ENCODE results near the gene CDH4. TPM values are rescaled to one million over a fixed set of nuclear protein-coding genes. Genes with fewer than 3 reads are reported as not detected.

Gene CDH4
- total RNA-seq, 1 donor from 2014 or later, result 0.23 TPM

- DNase-seq (ENCODE audit: low spot score), result no peak
- Mint-ChIP-seq H3K27me3 (ENCODE audit: unreplicated experiment) (no peaks in the 10 kb centered on the region), H3K4me1 (ENCODE audit: unreplicated experiment) (peaks cover 4% of the 10 kb centered on the region), H3K9me3 (ENCODE audit: unreplicated experiment) (no peaks in the 10 kb centered on the region), H3K4me3 (ENCODE audit: unreplicated experiment) (no peak overlapping the region), H3K36me3 (ENCODE audit: low read depth, unreplicated experiment) (no peaks in the 10 kb centered on the region), H3K27ac (ENCODE audit: unreplicated experiment) (no peak overlapping the region)
- TF ChIP-seq CTCF (IDR thresholded peaks at IDR 0.05; ENCODE audit: unreplicated experiment), result no peak
Measured at GRCh38 chr20:61442075-61442670, 190.1 kb downstream of the CDH4 start.

GRCh38 chr20:61442718-61443117 is 190.7 kb downstream of the CDH4 start:
- Mint-ChIP-seq H3K4me3 (ENCODE audit: unreplicated experiment) (no peak overlapping the region), H3K27me3 (ENCODE audit: unreplicated experiment) (no peaks in the 10 kb centered on the region), H3K9me3 (ENCODE audit: unreplicated experiment) (no peaks in the 10 kb centered on the region), H3K36me3 (ENCODE audit: low read depth, unreplicated experiment) (no peaks in the 10 kb centered on the region), H3K4me1 (ENCODE audit: unreplicated experiment) (no peaks in the 10 kb centered on the region), H3K27ac (ENCODE audit: unreplicated experiment) (no peak overlapping the region)
- TF ChIP-seq CTCF (IDR thresholded peaks at IDR 0.05; ENCODE audit: unreplicated experiment), result no peak
- DNase-seq (ENCODE audit: low spot score), result no peak

- H3K9me3 Mint-ChIP-seq (ENCODE audit: unreplicated experiment), result no peaks in the 10 kb centered on the region
- H3K4me3 Mint-ChIP-seq (ENCODE audit: unreplicated experiment), result no peak overlapping the region
- no peaks in the 10 kb centered on the region for H3K27me3 Mint-ChIP-seq (ENCODE audit: unreplicated experiment)
- no peak for DNase-seq (ENCODE audit: low spot score)
- no peaks in the 10 kb centered on the region for H3K36me3 Mint-ChIP-seq (ENCODE audit: low read depth, unreplicated experiment)
- no peak for TF ChIP-seq CTCF (IDR thresholded peaks at IDR 0.05; ENCODE audit: unreplicated experiment)
- no peak overlapping the region for H3K27ac Mint-ChIP-seq (ENCODE audit: unreplicated experiment)
- H3K4me1 Mint-ChIP-seq (ENCODE audit: unreplicated experiment), result no peaks in the 10 kb centered on the region
Measured at GRCh38 chr20:61443443-61444126, 191.5 kb downstream of the CDH4 start.

GRCh38 chr20:61444637-61445036 is 192.6 kb downstream of the CDH4 start:
- Mint-ChIP-seq H3K9me3 (ENCODE audit: unreplicated experiment) (no peaks in the 10 kb centered on the region), H3K4me3 (ENCODE audit: unreplicated experiment) (no peak overlapping the region), H3K36me3 (ENCODE audit: low read depth, unreplicated experiment) (no peaks in the 10 kb centered on the region), H3K27ac (ENCODE audit: unreplicated experiment) (no peak overlapping the region), H3K4me1 (ENCODE audit: unreplicated experiment) (no peaks in the 10 kb centered on the region), H3K27me3 (ENCODE audit: unreplicated experiment) (no peaks in the 10 kb centered on the region)
- no peak for DNase-seq (ENCODE audit: low spot score)
- TF ChIP-seq CTCF (IDR thresholded peaks at IDR 0.05; ENCODE audit: unreplicated experiment), result no peak

- H3K4me1 Mint-ChIP-seq (ENCODE audit: unreplicated experiment), result no peaks in the 10 kb centered on the region
- no peaks in the 10 kb centered on the region for H3K36me3 Mint-ChIP-seq (ENCODE audit: low read depth, unreplicated experiment)
- DNase-seq (ENCODE audit: low spot score), result no peak
- no peaks in the 10 kb centered on the region for H3K27me3 Mint-ChIP-seq (ENCODE audit: unreplicated experiment)
- H3K27ac Mint-ChIP-seq (ENCODE audit: unreplicated experiment), result no peak overlapping the region
- H3K4me3 Mint-ChIP-seq (ENCODE audit: unreplicated experiment), result no peak overlapping the region
- H3K9me3 Mint-ChIP-seq (ENCODE audit: unreplicated experiment), result no peaks in the 10 kb centered on the region
- no peak for TF ChIP-seq CTCF (IDR thresholded peaks at IDR 0.05; ENCODE audit: unreplicated experiment)
Measured at GRCh38 chr20:61445138-61445537, 193.1 kb downstream of the CDH4 start.

Data from endothelial cell (in vitro differentiated cells).